Esophagus muscularis mucosa (tissue), 4 donors: ENCODE data around the gene BTAF1. TPM values are rescaled to one million over a fixed set of nuclear protein-coding genes. Genes with fewer than 3 reads are reported as not detected.
"Not testable (repeated sequence)": the region's sequence is repeated elsewhere in the genome, so short reads cannot be mapped to it uniquely, and the experiment has no call there.

Source experiments
- DNase-seq: peaks from one replicate; pipeline ENCODE4 v3.0.0-alpha.2; 2017; ENCODE audit errors: extremely low spot score
- H3K27ac ChIP-seq, 4 donors: fragments of 200-600 bp; sonication (generic); replicated peaks in 1 of 4; 1 replicate in 3 of 4; 2 replicates in 1 of 4; pipeline ENCODE4 v1.5.1; 2016 to 2019; ENCODE audit warnings: mild to moderate bottlenecking in 1 of 4
- H3K27me3 ChIP-seq, 4 donors: fragments of 200-600 bp; sonication (generic); one replicate each; pipeline versions ENCODE4 v1.5.1 to v1.6.0; 2016 to 2019
- H3K36me3 ChIP-seq, 4 donors: fragments of 200-600 bp; sonication (generic); one replicate each; pipeline ENCODE4 v1.5.1; 2016 to 2019
- H3K4me1 ChIP-seq, 4 donors: fragments of 200-600 bp; sonication (generic); one replicate each; pipeline ENCODE4 v1.5.1; 2016 to 2019
- H3K4me3 ChIP-seq, 4 donors: fragments of 200-600 bp; sonication (generic); 1 replicate in 2 of 4; 2 replicates in 2 of 4; pipeline ENCODE4 v1.5.1; 2016 to 2019; ENCODE audit warnings: mild to moderate bottlenecking in 4 of 4, moderate library complexity in 1 of 4
- H3K9me3 ChIP-seq, 4 donors: fragments of 200-600 bp; sonication (generic); 1 replicate in 3 of 4; 2 replicates in 1 of 4; pipeline ENCODE4 v1.5.1; 2016 to 2019
- EP300 ChIP-seq: sonication (generic); formaldehyde crosslinking; IDR thresholded peaks from one replicate; pipeline ENCODE4 v1.6.1; 2017; ENCODE audit warnings: antibody characterized with exemption
- POLR2A ChIP-seq: fragments of 450-650 bp; IDR thresholded peaks from one replicate; pipeline ENCODE4 v1.6.1; 2017; ENCODE audit warnings: antibody characterized with exemption, moderate library complexity, mild to moderate bottlenecking, low read depth
- POLR2AphosphoS5 ChIP-seq, 2 donors: sonication (generic); formaldehyde crosslinking; IDR thresholded peaks; one replicate each; pipeline ENCODE4 v1.6.1; 2017; ENCODE audit warnings: antibody characterized with exemption in 2 of 2
- WGBS: methylation state at CpG from one replicate; pipeline ENCODE4 v1.1.5; 2018; 5-methylcytosine and 5-hydroxymethylcytosine counted together
- intact Hi-C: fragments of 100-400 bp; cut with DNase I; formaldehyde crosslinking; loops from one replicate; pipeline ENCODE4 v1.15.1; 2023
- total RNA-seq, 4 donors: library from RNA; depleted of rRNA; stranded (reverse); fragments of >200 nt; gene quantifications; one replicate each; pipeline versions ENCODE4 v1.1.0 to v1.2.1, GENCODE V29; 2016
- TF ChIP-seq, protein P1 (sequence below), 3 experiments: fragments of 200-600 bp in 2 of 3; fragments of 450-650 bp in 1 of 3; sonication (generic) in 2 of 3; IDR thresholded peaks; one replicate each; pipeline ENCODE4 v1.5.1; 2017 to 2019; ENCODE audit warnings: antibody characterized with exemption in 3 of 3, mild to moderate bottlenecking in 2 of 3, moderate library complexity in 1 of 3

The BTAF1 gene
- total RNA-seq, 4 donors from 2014 or later: 20.7 to 48.6 (median 26.1) TPM

DNA sequence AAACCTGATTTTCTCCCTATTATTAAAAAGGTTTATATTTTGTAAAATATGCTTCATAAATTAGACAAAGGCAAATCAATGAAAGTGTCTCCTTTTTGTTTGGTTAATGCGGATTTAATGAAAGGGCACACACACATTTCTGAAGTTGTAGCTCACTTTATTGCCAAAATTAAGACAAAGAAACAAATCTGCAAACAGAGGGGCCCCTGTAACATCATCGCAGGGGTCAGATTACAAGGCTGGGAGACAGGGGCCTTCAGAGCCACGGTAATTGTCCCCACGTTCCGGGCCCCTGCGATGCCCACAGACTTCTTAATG, 36.7 kb upstream of the BTAF1 start:
- WGBS: 26% methylated on average over 6 of the region's 6 CpGs

DNA sequence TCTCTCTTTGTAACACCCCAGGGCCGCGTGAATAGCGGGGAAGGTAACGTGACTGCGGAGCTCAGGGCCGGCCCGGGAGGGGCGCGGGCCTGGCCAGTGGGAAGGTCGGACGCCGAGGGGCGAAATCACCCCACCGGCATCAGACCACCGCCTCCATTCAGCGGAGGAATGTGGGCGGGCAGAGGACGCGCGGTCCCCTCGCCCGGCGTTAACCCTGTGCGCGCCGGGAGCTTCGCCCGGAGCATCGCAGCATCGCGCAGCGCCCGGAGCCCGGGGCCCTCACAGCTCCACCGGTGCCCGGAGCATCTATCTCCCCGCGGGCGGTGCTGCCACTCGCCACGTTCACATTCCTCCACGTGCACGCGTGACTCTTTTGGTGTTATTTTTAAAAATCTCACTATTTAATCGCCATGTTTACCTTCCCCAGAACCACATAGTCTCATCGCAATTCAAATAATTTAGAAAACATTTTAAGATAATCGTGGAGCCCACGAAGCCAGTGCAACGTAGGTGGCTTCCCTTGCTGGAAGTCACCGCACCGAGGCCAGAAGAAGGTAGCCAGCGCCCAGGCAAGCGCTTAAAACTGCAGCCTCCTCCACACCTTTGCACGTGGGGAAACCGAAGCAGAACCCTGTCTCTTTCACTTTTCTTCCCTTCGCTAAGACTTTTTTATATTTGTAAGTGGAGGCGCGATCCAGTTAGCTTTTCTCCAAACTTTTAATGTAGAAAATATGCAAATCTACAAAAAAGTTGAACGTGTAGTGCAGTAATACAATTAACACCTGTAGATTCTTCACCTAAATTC, 36.1 kb upstream of the BTAF1 start:
- Histone ChIP-seq H3K9me3 (no peaks in the 10 kb centered on the region), H3K27me3 (no peaks in the 10 kb centered on the region), H3K4me3 (peak overlapping the region; percentile 58 to 70 (median 64)), H3K27ac (peak overlapping the region in 1 of 4 donors; percentile 25), H3K36me3 (no peaks in the 10 kb centered on the region), H3K4me1 (peaks cover 26 to 32% (median 30%) of the 10 kb centered on the region in 4 donors)
- 2% methylated on average over 39 of the region's 59 CpGs for WGBS
- TF ChIP-seq POLR2AphosphoS5 (IDR thresholded peaks at IDR 0.05): peak in 1 of 2 donors; percentile 8
- TF ChIP-seq, protein P1, sequence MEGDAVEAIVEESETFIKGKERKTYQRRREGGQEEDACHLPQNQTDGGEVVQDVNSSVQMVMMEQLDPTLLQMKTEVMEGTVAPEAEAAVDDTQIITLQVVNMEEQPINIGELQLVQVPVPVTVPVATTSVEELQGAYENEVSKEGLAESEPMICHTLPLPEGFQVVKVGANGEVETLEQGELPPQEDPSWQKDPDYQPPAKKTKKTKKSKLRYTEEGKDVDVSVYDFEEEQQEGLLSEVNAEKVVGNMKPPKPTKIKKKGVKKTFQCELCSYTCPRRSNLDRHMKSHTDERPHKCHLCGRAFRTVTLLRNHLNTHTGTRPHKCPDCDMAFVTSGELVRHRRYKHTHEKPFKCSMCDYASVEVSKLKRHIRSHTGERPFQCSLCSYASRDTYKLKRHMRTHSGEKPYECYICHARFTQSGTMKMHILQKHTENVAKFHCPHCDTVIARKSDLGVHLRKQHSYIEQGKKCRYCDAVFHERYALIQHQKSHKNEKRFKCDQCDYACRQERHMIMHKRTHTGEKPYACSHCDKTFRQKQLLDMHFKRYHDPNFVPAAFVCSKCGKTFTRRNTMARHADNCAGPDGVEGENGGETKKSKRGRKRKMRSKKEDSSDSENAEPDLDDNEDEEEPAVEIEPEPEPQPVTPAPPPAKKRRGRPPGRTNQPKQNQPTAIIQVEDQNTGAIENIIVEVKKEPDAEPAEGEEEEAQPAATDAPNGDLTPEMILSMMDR (IDR thresholded peaks at IDR 0.05): no peak
- intact Hi-C loops: no loop called here
- DNase-seq: no peak

More for the DNA sequence above, 36.7 kb upstream of the BTAF1 start:
- peaks cover 26 to 32% (median 30%) of the 10 kb centered on the region in 4 donors for H3K4me1 ChIP-seq
- TF ChIP-seq EP300 (no peak), POLR2AphosphoS5 (IDR thresholded peaks at IDR 0.05) (no peak), POLR2A (no peak)
- TF ChIP-seq, protein P1 (IDR thresholded peaks at IDR 0.05): no peak
- DNase-seq: no peak
- H3K4me3 ChIP-seq: peak overlapping the region; percentile 58 to 70 (median 64)
- H3K27me3 ChIP-seq: no peaks in the 10 kb centered on the region
- intact Hi-C loops: no loop called here
- no peaks in the 10 kb centered on the region for H3K9me3 ChIP-seq
- no peaks in the 10 kb centered on the region for H3K36me3 ChIP-seq
- peak overlapping the region in 1 of 4 donors; percentile 25 for H3K27ac ChIP-seq

DNA sequence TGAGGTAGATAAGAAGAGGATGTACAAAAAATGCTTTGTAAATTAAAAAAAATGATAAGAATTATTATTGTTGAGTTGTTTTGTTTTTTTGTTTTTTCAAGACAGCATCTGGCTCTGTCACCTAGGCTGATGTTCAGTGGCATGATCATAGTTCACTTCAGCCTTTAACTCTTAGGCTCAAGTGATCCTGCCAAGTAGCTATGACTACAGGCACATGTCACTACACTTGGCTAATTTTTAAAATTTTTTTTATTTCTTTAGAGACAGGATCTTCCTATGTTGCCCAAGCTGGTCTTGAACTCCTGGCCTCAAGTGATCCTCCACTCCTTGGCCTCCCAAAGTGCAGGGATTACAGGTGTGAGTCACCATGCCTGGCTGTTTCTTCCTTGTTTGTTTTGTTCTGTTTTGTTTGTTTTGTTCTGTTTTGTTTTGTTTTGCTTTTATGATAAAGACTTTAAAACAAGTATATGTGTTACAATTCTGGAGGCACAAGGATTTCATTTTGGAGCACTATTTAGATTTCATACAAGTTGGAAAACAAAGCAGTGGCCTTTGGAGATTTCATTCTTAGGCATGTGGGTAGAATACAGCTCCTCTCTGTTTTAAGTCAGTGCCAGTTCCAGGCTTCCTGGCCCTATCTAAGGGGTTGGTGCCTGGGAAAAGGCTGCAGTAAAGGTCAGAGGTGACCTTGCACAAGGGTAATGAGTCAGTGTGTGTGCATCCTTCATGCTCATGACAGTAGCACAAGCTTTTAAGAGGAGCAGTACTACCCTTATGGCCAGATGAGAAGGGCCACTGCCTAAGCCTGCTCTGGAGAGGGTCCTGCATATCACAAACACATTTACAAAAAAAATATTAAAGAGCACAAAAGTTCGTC, 32.2 kb upstream of the BTAF1 start:
- intact Hi-C loops: no loop called here
- H3K27ac ChIP-seq: no peak overlapping the region
- 100% methylated on average over 1 of the region's 1 CpG for WGBS

DNA sequence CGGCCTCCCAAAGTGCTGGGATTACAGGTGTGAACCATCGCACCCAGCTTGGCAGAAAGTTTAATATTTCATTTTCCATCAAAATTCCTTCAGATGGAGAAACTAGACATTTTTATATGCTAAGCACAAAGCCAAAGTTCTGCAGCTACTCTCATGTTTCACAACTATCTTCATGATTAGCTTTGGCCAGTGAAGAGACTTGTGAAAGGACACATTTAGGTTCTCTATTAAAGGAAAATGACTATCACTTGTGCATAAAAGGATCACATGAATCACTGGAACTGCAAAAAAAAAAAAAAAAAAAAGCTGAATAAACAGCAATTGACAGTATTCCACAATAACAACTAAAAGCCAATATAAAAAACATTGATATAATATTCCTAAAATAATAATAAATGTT, 30.5 kb upstream of the BTAF1 start:
- TF ChIP-seq, protein P1 (IDR thresholded peaks at IDR 0.05): no peak
- TF ChIP-seq POLR2AphosphoS5 (IDR thresholded peaks at IDR 0.05) (no peak), EP300 (no peak), POLR2A (no peak)
- Histone ChIP-seq H3K27me3 (no peaks in the 10 kb centered on the region), H3K27ac (no peak overlapping the region), H3K9me3 (no peaks in the 10 kb centered on the region), H3K36me3 (no peaks in the 10 kb centered on the region), H3K4me3 (no peak overlapping the region), H3K4me1 (peaks cover under 1 to 2% (median 1%) of the 10 kb centered on the region in 4 donors)
- intact Hi-C loops: no loop called here
- 100% methylated on average over 2 of the region's 2 CpGs for WGBS
- DNase-seq: no peak

More for the DNA sequence above, 32.2 kb upstream of the BTAF1 start:
- Histone ChIP-seq H3K4me3 (no peak overlapping the region), H3K4me1 (peaks cover 6 to 14% (median 14%) of the 10 kb centered on the region in 4 donors), H3K36me3 (no peaks in the 10 kb centered on the region), H3K27me3 (no peaks in the 10 kb centered on the region), H3K9me3 (no peaks in the 10 kb centered on the region)
- no peak for DNase-seq
- TF ChIP-seq POLR2AphosphoS5 (IDR thresholded peaks at IDR 0.05) (no peak), POLR2A (no peak), EP300 (no peak)
- TF ChIP-seq, protein P1 (IDR thresholded peaks at IDR 0.05): no peak

DNA sequence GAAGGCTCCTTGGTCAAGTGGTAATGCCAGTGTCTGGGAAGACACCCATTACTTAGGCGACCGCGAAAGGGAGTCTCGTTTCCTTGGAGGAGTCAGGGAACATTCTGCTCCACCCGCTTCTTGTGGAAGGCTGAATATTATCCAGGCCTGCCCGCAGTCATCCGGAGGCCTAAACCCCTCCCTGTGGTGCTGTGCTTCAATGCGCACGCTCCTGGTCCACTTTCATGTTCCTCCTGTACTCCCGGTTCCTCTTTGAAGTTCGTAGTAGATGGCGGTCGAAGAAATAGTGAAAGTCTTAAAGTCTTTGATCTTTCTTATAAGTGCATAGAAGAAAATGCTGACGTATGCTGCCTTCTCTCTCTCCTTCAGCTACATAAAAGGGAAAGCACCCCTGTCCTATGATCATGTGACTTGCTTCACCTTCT, 29.3 kb upstream of the BTAF1 start:
- H3K36me3 ChIP-seq, H3K4me1 ChIP-seq, DNase-seq, H3K27ac ChIP-seq, H3K9me3 ChIP-seq, H3K4me3 ChIP-seq, intact Hi-C loops, H3K27me3 ChIP-seq: not testable (repeated sequence)
- WGBS: 92% methylated on average over 14 of the region's 14 CpGs
